PC-3 (cell line): ENCODE measurements around the gene CLMN. TPM values are rescaled to one million over a fixed set of nuclear protein-coding genes. Genes with fewer than 3 reads are reported as not detected.

Experiments
- ATAC-seq: fragments of 200-7000 bp; cut with Tn5 transposase; 2 replicates; pipeline ENCODE4 v1.9.1; 2020; ENCODE audit warnings: mild to moderate bottlenecking, moderate library complexity
- BruUV-seq: library from RNA; stranded (reverse); fragments of 400-500 nt; replicated peaks from 2 replicates; lab custom pipeline; 2021; lab: Mats Ljungman, UMichigan
- CTCF ChIA-PET: fragments of 300-600 bp; sonication (Branson Sonifier 250); formaldehyde crosslinking; loops from one replicate; lab custom pipeline; 2022; ENCODE audit warnings: antibody characterized with exemption; lab: Charles Lee
- POLR2A ChIA-PET: fragments of 300-600 bp; sonication (Branson Sonifier 250); formaldehyde crosslinking; loops from one replicate; lab custom pipeline; 2022; ENCODE audit warnings: antibody characterized with exemption; ENCODE audit not compliant: unreplicated experiment; lab: Charles Lee
- DNase-seq: peaks from one replicate; pipeline ENCODE4 v3.0.0-alpha.2; 2015
- H2AFZ ChIP-seq: fragments of 300-600 bp; sonication (generic); 2 replicates; pipeline ENCODE4 v1.6.0; 2016; ENCODE audit warnings: antibody characterized with exemption, low read length
- H3F3A ChIP-seq: fragments of 300-600 bp; sonication (generic); one replicate; pipeline ENCODE4 v1.6.0; 2017; ENCODE audit warnings: antibody characterized with exemption, low read length, control low read depth, mild to moderate bottlenecking; ENCODE audit not compliant: unreplicated experiment
- H3K27ac ChIP-seq: fragments of 300-600 bp; sonication (generic); 2 replicates; pipeline ENCODE4 v1.5.1; 2016; ENCODE audit warnings: mild to moderate bottlenecking, low read length
- H3K27me3 ChIP-seq: fragments of 300-600 bp; sonication (generic); 2 replicates; pipeline ENCODE4 v1.6.1; 2016; ENCODE audit warnings: low read length, mixed read lengths
- H3K36me3 ChIP-seq: fragments of 300-600 bp; sonication (generic); 2 replicates; pipeline ENCODE4 v1.6.1; 2016; ENCODE audit warnings: low read depth, mixed run types, low read length, mixed read lengths
- H3K4me1 ChIP-seq: fragments of 300-600 bp; sonication (generic); 2 replicates; pipeline ENCODE4 v1.5.1; 2016; ENCODE audit warnings: low read length; ENCODE audit not compliant: insufficient read depth
- H3K4me2 ChIP-seq: fragments of 300-600 bp; sonication (generic); 2 replicates; pipeline ENCODE4 v1.6.0; 2016; ENCODE audit warnings: low read length
- H3K4me3 ChIP-seq: fragments of 300-600 bp; sonication (generic); 2 replicates; pipeline ENCODE4 v1.5.1; 2016; ENCODE audit warnings: mild to moderate bottlenecking, low read length, mixed read lengths
- H3K79me2 ChIP-seq: fragments of 300-600 bp; sonication (generic); 2 replicates; pipeline ENCODE4 v1.6.1; 2017; ENCODE audit warnings: low read length, mixed read lengths
- H3K9ac ChIP-seq: fragments of 300-600 bp; sonication (generic); 2 replicates; pipeline ENCODE4 v1.6.0; 2016; ENCODE audit warnings: mild to moderate bottlenecking, low read length
- H3K9me2 ChIP-seq: fragments of 300-600 bp; sonication (generic); replicated peaks from 2 replicates; pipeline ENCODE4 v1.6.1; 2016; ENCODE audit warnings: mixed run types, low read length, mixed read lengths
- H3K9me3 ChIP-seq: fragments of 300-600 bp; sonication (generic); 2 replicates; pipeline ENCODE4 v1.6.1; 2016; ENCODE audit warnings: low read length, mixed read lengths
- H4K20me1 ChIP-seq: fragments of 300-600 bp; sonication (generic); 2 replicates; pipeline ENCODE4 v1.6.1; 2016; ENCODE audit warnings: low read length, mixed read lengths
- EZH2 ChIP-seq: fragments of 300-600 bp; sonication (generic); IDR thresholded peaks from one replicate; pipeline ENCODE4 v1.6.1; 2017; ENCODE audit warnings: antibody characterized with exemption, mild to moderate bottlenecking, low read length; ENCODE audit not compliant: unreplicated experiment
- EZH2phosphoT487 ChIP-seq: fragments of 300-600 bp; sonication (generic); IDR thresholded peaks from 2 replicates; pipeline ENCODE4 v1.6.1; 2018; ENCODE audit warnings: mild to moderate bottlenecking, antibody characterized with exemption, low read length, borderline replicate concordance
- intact Hi-C: fragments of 100-400 bp; cut with micrococcal nuclease; formaldehyde crosslinking; loops from 2 replicates; pipeline ENCODE4 v1.9.0; 2023
- total RNA-seq: library from RNA; depleted of rRNA; stranded (reverse); fragments of >200 nt; gene quantifications from 2 replicates; pipeline ENCODE4 v1.2.3, GENCODE V29; 2014
- TF ChIP-seq, protein P1 (sequence below): fragments of 300-600 bp; sonication (generic); conservative IDR thresholded peaks from 2 replicates; pipeline ENCODE4 v1.5.1; 2017; ENCODE audit warnings: antibody characterized with exemption, low read depth, mild to moderate bottlenecking, low read length

Gene CLMN
- total RNA-seq, 1 experiment from 2014 or later = 3.5 TPM

DNA sequence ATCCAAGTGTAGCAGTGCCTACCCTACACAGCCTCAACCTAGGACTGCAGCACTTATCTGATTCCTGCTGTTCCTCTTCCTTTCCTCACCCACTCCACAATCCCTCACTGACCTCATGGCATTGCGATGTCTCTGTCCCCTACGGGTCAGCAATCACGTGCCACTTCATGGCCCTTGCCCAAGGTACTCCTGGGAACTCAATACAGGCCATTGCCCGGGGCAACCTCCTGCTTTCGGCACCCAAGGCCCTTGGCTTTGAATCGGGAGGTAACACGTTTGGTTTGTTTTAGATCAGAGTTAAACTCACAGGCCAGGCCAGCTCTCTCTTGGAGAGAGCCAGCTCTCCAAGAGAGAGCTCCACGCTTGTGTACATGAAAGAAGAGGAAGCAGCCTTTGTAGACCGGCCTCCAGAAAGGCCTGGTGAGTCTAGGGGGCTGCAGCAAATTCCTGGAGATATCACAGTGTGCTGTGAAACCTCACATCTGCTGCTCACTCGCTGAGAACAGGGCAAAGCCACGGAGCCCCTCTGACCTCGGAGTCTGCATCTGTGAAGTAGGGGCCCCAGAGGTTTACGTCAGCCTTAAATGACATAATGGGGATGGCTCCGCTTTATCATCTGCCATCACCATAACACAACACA is 12.2 kb downstream of the CLMN start:
- DNase-seq = no peak
- Histone ChIP-seq H2AFZ (no peak overlapping the region), H3K4me1 (no peaks in the 10 kb centered on the region), H3K27ac (no peak overlapping the region), H3K36me3 (no peaks in the 10 kb centered on the region), H3K4me3 (no peak overlapping the region), H3K9me3 (no peaks in the 10 kb centered on the region), H3K4me2 (no peak overlapping the region), H3K79me2 (no peaks in the 10 kb centered on the region), H3K9ac (no peak overlapping the region), H3F3A (no peaks in the 10 kb centered on the region), H3K27me3 (no peaks in the 10 kb centered on the region), H3K9me2 (no peaks in the 10 kb centered on the region), H4K20me1 (no peaks in the 10 kb centered on the region)
- ChIA-PET POLR2A (no interaction called here), CTCF (no interaction called here)
- intact Hi-C loops = no loop called here
- TF ChIP-seq EZH2phosphoT487 = no peak
- TF ChIP-seq, protein P1, sequence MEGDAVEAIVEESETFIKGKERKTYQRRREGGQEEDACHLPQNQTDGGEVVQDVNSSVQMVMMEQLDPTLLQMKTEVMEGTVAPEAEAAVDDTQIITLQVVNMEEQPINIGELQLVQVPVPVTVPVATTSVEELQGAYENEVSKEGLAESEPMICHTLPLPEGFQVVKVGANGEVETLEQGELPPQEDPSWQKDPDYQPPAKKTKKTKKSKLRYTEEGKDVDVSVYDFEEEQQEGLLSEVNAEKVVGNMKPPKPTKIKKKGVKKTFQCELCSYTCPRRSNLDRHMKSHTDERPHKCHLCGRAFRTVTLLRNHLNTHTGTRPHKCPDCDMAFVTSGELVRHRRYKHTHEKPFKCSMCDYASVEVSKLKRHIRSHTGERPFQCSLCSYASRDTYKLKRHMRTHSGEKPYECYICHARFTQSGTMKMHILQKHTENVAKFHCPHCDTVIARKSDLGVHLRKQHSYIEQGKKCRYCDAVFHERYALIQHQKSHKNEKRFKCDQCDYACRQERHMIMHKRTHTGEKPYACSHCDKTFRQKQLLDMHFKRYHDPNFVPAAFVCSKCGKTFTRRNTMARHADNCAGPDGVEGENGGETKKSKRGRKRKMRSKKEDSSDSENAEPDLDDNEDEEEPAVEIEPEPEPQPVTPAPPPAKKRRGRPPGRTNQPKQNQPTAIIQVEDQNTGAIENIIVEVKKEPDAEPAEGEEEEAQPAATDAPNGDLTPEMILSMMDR = no peak
- no peak for TF ChIP-seq EZH2
- no peak for ATAC-seq
- BruUV-seq = no TSS peak

DNA sequence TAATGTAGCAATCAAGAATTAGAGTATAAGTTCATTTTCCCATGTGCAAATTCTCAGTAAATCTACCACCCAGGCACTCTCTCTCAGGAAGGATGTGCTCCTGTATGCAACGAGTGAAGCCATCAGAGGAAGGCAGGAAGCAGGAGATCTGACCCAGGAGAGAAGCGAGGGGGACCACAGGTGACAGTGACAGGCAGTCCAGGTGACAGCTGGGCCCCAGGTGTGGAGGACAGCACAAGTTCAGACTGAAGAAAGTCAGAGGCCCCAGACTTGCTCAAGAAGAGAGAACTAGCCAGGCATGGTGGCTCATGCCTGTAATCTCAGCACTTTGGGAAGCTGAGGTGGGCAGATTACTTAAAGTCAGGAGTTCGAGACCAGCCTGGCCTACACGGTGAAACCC is 13.8 kb downstream of the CLMN start:
- intact Hi-C loops = no loop called here
- no peak for DNase-seq
- no peaks in the 10 kb centered on the region for H4K20me1 ChIP-seq
- H3K9me3 ChIP-seq = no peaks in the 10 kb centered on the region
- H3K27me3 ChIP-seq = no peaks in the 10 kb centered on the region
- no peak overlapping the region for H3K27ac ChIP-seq
- no peak overlapping the region for H3K4me2 ChIP-seq
- H3K79me2 ChIP-seq = no peaks in the 10 kb centered on the region
- H3K9me2 ChIP-seq = no peaks in the 10 kb centered on the region
- no TSS peak for BruUV-seq
- H3K4me3 ChIP-seq = no peak overlapping the region
- no peak overlapping the region for H3K9ac ChIP-seq
- no peaks in the 10 kb centered on the region for H3K36me3 ChIP-seq
- ChIA-PET CTCF (no interaction called here), POLR2A (no interaction called here)
- no peak overlapping the region for H2AFZ ChIP-seq
- H3F3A ChIP-seq = no peaks in the 10 kb centered on the region
- no peak for ATAC-seq
- TF ChIP-seq EZH2 = no peak
- no peak for TF ChIP-seq EZH2phosphoT487
- TF ChIP-seq, protein P1 = no peak
- H3K4me1 ChIP-seq = no peaks in the 10 kb centered on the region

DNA sequence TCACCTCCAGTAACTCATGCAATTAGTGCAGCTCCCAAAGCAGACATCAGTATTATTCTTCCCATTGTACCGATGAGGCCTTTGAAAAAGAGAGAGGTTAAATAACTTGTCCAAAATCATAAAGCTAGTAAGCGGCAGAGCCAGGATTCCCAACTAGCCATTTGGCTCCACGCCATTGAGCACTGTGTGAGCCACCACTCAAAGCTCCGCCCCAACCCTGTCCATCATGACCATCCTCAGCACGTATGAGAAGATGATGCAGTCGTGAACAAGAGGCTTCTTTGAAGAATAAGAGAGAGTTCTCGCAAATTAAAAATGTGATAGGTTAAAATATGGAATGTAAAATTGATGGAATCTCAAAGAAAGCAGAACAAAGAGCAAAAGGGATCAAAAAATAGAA is 14.6 kb downstream of the CLMN start:
- H3K27me3 ChIP-seq = no peaks in the 10 kb centered on the region
- H3K36me3 ChIP-seq = no peaks in the 10 kb centered on the region
- no peak overlapping the region for H3K27ac ChIP-seq
- H3K9me2 ChIP-seq = no peaks in the 10 kb centered on the region
- no peak overlapping the region for H3K4me3 ChIP-seq
- no peaks in the 10 kb centered on the region for H3K9me3 ChIP-seq
- ATAC-seq (no peak), DNase-seq (no peak)
- intact Hi-C loops = no loop called here
- POLR2A ChIA-PET = no interaction called here
- no peak overlapping the region for H3K4me2 ChIP-seq
- no peaks in the 10 kb centered on the region for H4K20me1 ChIP-seq
- H3K79me2 ChIP-seq = no peaks in the 10 kb centered on the region
- CTCF ChIA-PET = no interaction called here
- H3K4me1 ChIP-seq = no peaks in the 10 kb centered on the region
- TF ChIP-seq EZH2phosphoT487 (no peak), EZH2 (no peak)
- TF ChIP-seq, protein P1 = no peak
- no peaks in the 10 kb centered on the region for H3F3A ChIP-seq
- no TSS peak for BruUV-seq
- H3K9ac ChIP-seq = no peak overlapping the region
- H2AFZ ChIP-seq = no peak overlapping the region
